Stimulated activated effector memory CD8-positive, alpha-beta T cell treated with anti-CD3 and anti-CD28 coated beads, Interleukin-12 subunit alpha, Interleukin-12 subunit beta, amount 100 ng/mL, for 72 hours (primary cell): Measurements from ENCODE around the gene SMOC1.

ENCODE experiments used
- ATAC-seq: fragments of 150-1000 bp; cut with Tn5 transposase; 2 replicates; pipeline ENCODE4 v1.10.0; 2021
- DNase-seq, 2 donors: peaks; one replicate each; pipeline ENCODE4 v3.0.0; 2021 to 2022; ENCODE audit warnings: low spot score in 2 of 2
- H3K27ac Mint-ChIP-seq: one replicate; pipeline ENCODE4 v1.8.0; 2022; ENCODE audit warnings: mild to moderate bottlenecking, mixed read lengths
- H3K36me3 Mint-ChIP-seq: one replicate; pipeline ENCODE4 v1.8.0; 2022; ENCODE audit warnings: mild to moderate bottlenecking, mixed read lengths
- H3K4me1 Mint-ChIP-seq: one replicate; pipeline ENCODE4 v1.8.0; 2022; ENCODE audit warnings: mixed read lengths
- H3K4me3 Mint-ChIP-seq: one replicate; pipeline ENCODE4 v1.8.0; 2022; ENCODE audit warnings: mild to moderate bottlenecking, mixed read lengths
- H3K9me3 Mint-ChIP-seq: one replicate; pipeline ENCODE4 v1.8.0; 2022; ENCODE audit warnings: mixed read lengths

Gene SMOC1

DNA sequence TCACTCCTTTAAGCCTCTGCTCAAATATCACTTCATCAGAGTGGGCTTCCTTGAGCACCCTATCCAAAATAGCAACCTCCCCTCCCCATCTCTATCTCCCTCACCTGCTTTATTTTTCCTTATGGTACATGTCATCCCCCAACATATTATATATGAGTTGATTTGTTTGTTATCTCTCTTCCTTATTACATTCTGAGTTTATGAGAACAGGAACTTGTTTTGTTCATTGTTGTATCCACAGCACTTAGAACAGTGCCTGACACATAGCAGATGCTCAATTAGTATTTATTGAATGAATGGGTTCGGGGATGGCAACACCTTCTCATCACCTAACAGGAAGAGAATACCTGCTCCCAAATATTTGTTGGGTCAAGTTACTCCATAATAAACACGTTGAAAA, 24.6 kb upstream of the SMOC1 start:
- DNase-seq: no peak
- H3K36me3 Mint-ChIP-seq: no peaks in the 10 kb centered on the region
- no peaks in the 10 kb centered on the region for H3K9me3 Mint-ChIP-seq
- no peak overlapping the region for H3K4me3 Mint-ChIP-seq
- no peak for ATAC-seq
- H3K27ac Mint-ChIP-seq: no peak overlapping the region
- no peaks in the 10 kb centered on the region for H3K4me1 Mint-ChIP-seq

DNA sequence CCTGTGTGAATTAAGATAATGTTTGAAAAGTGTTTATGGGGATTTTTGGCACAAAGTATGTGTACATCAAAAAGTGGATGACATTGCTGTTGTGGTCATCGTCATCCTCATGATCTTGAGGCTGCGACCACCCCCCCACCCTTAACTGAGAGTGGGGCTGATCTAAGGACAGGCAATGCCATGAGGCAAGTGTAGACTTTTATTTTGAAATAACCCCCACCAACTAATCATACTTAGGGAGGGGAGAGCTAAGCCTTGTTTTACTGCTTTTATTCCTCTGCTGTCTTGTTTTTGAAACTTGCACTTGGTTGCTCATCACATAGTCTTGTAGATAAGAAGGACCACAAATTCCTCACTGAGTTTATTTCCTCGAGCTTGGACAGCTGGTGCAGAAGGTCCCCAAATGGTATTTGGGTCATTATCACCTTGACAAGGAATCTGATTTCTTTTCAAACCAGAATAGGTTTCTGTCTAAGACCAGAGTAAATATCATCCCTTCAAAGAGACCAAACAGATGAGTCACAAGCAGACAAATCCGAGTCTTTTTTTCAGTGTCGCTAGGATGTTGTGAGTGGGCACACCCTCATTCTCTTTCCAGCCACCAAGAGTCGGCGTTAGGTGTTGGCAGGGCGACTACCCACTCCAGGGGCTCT, 23.9 kb upstream of the SMOC1 start:
- no peaks in the 10 kb centered on the region for H3K36me3 Mint-ChIP-seq
- no peaks in the 10 kb centered on the region for H3K4me1 Mint-ChIP-seq
- DNase-seq (no peak), ATAC-seq (no peak)
- H3K4me3 Mint-ChIP-seq: no peak overlapping the region
- H3K27ac Mint-ChIP-seq: no peak overlapping the region
- no peaks in the 10 kb centered on the region for H3K9me3 Mint-ChIP-seq

DNA sequence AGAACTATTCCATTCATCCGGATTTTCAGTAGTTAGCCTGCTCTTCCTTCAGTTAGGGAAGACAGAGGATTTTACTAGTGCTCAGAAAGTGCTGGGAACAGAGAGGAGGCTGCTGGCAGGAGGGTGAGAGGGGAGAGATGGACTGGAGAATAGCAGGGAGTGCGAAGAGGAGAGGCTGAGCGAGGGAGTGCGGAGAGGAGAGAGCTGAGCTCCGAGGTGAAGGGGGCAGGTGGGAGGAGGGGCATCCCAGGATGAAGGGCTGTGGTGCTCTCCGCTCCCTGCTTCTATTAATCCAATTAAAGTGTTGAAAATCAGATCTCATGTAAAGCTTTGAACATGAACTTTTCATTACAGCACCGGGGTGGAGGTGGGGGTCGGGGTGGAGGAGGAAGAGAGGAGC, 20.4 kb upstream of the SMOC1 start:
- no peak overlapping the region for H3K4me3 Mint-ChIP-seq
- no peak overlapping the region for H3K27ac Mint-ChIP-seq
- no peaks in the 10 kb centered on the region for H3K36me3 Mint-ChIP-seq
- no peak for DNase-seq
- no peaks in the 10 kb centered on the region for H3K9me3 Mint-ChIP-seq
- ATAC-seq: no peak
- no peaks in the 10 kb centered on the region for H3K4me1 Mint-ChIP-seq

DNA sequence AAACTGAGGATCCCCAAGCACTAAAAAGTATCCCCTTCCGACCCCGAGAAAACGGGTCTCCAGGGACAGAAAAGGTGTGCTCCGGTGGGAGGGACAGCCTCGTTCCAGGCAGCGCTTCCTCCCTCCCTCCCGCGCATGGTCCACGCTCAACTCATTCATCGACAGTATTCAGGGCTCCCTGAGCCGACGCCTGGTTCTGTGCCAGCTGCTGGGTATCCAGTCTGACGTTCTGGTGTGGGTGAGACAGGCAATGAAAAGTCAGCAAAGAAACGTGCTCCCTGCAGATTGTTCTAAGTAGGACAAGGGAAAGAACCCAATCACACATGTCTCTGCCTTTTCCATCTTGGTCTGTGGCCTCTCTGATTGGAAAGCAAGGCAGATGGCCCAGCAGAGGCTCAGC, 19.6 kb upstream of the SMOC1 start:
- Mint-ChIP-seq H3K36me3 (no peaks in the 10 kb centered on the region), H3K4me3 (no peak overlapping the region), H3K9me3 (peaks cover 5% of the 10 kb centered on the region), H3K4me1 (no peaks in the 10 kb centered on the region), H3K27ac (no peak overlapping the region)
- DNase-seq (no peak), ATAC-seq (no peak)

DNA sequence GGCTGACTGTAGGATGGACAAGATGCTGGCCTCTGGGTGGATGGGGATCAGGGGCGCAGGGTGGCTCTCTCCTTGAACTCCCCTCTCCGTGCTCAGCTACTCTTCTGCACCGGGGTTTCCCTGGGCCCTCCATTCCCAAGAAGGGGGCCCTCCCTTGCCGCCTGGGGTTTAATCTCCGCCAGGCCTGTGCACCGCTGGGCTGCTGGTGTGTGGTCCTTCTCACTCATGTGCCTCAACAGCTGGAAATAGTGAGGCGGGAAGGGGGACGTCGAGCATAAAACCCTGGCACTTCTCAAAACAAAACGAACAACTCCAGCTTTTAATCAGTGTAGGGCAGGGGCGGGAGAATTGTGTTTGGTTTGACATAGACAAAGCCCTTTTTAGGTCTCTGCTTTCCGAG, 19.0 kb upstream of the SMOC1 start:
- ATAC-seq (no peak), DNase-seq (no peak)
- Mint-ChIP-seq H3K9me3 (peaks cover 6% of the 10 kb centered on the region), H3K36me3 (no peaks in the 10 kb centered on the region), H3K4me1 (no peaks in the 10 kb centered on the region), H3K4me3 (no peak overlapping the region), H3K27ac (no peak overlapping the region)

DNA sequence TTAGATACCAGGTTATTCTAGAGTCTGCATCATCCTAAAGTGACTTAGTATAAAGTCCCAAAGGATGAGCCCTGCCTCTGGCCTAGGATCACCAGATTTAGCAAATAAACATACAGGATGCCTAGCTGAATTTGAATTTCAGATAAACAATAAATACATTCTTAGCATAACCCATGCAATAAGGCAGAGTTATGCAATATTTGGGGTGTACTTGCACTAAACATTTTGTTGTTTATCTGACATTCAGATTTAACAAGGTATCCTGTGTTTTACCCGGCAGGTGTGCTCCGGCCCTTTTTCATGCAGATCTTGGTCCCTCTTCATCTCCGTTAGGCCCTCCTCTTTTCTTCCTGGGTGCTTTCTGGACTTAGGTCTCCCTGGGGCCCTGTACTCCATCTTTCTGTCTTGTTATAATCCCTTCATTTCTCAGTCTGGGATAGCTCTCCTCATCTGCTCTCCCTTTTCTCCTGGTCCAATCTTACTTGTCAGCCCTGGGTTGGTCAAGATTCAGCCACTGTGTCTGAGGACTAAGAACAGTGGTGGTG, 18.1 kb upstream of the SMOC1 start:
- Mint-ChIP-seq H3K9me3 (peaks cover 6% of the 10 kb centered on the region), H3K27ac (no peak overlapping the region), H3K36me3 (no peaks in the 10 kb centered on the region), H3K4me3 (no peak overlapping the region), H3K4me1 (no peaks in the 10 kb centered on the region)
- DNase-seq (no peak), ATAC-seq (no peak)

DNA sequence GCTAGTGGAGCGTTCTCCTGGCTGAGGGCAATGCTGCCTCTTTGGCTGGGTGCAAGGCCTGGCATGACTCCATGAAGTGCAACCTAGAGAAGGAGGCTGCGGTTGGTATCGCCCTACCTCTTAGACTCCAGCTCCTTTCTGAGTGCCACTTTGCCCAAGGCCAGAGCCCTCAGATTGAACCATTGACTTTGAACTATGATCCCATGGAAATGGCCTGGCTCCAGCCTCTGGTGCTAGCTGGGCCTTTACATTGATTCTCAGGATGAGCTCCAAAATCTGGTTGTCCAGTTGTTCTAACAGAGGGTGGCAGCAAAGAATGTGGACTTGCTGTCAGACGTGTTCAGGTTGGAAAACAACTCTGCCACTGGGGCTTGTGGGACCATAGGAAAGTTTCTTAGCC, 16.1 kb upstream of the SMOC1 start:
- no peaks in the 10 kb centered on the region for H3K36me3 Mint-ChIP-seq
- H3K4me3 Mint-ChIP-seq: no peak overlapping the region
- no peaks in the 10 kb centered on the region for H3K4me1 Mint-ChIP-seq
- no peak overlapping the region for H3K27ac Mint-ChIP-seq
- no peak for DNase-seq
- no peak for ATAC-seq
- peaks cover 6% of the 10 kb centered on the region for H3K9me3 Mint-ChIP-seq

DNA sequence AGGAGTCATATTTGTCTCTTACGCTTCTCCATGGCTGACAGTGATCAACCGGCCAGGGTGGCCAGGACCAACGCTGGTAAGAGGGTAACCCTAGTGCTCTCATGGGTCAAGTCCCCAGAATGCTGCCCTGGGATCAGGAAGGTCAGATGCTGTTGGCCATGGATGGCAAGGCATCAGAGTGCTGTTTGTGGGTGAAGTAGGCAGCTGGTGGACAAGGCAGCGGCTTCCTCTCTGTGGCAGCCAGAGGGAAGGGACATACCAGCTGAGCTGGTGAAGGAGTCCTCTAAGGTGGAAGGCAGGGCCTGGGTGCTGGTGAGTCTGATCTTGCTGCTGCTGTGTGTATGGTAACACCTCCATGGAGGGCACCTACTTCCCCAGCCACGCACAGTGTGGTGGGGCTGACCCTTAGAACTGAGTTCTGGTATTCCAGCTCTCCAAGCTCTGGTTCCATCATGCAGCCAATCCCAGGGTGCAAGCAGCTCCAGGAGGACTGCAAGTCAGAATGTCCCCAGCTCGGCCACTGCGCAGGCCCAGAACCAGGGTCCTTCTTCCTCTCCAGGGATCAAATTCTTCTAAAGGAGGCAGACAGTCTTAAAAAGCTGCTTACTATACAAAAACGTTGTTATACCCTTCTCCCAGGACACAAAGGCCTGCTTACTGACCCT, 13.4 kb upstream of the SMOC1 start:
- Mint-ChIP-seq H3K27ac (no peak overlapping the region), H3K36me3 (no peaks in the 10 kb centered on the region), H3K4me1 (no peaks in the 10 kb centered on the region), H3K4me3 (no peak overlapping the region), H3K9me3 (peaks cover 6% of the 10 kb centered on the region)
- no peak for DNase-seq
- ATAC-seq: no peak

DNA sequence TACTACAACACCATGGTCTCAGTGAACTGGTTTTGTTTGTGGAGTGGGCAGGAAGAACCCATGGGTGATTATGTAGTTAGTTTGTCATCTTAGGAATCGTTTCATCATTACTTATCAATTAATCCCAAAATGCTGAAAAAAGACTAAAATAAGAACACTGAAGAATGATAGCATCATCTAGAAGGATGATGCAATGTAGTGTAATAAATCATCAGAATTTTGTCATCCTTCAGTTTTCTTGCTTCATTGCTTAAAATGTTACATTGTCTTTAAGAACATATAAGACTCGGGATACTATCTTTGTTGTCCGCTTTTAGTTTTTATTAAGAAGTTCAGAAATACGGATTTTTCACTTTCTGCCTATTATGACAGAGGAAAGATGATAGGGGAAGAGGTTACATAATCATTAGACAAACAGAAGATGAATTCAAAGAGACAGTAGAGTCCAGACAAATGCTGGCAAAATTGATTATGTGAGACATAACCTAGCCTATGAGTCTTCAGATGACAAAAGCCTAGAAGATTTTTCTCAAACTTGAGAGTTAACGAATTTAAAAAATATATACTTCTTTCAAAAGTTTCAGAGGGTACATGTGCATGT, 10.8 kb upstream of the SMOC1 start:
- Mint-ChIP-seq H3K27ac (no peak overlapping the region), H3K4me1 (no peaks in the 10 kb centered on the region), H3K36me3 (no peaks in the 10 kb centered on the region), H3K9me3 (peaks cover 6% of the 10 kb centered on the region), H3K4me3 (no peak overlapping the region)
- ATAC-seq: no peak
- DNase-seq: no peak

DNA sequence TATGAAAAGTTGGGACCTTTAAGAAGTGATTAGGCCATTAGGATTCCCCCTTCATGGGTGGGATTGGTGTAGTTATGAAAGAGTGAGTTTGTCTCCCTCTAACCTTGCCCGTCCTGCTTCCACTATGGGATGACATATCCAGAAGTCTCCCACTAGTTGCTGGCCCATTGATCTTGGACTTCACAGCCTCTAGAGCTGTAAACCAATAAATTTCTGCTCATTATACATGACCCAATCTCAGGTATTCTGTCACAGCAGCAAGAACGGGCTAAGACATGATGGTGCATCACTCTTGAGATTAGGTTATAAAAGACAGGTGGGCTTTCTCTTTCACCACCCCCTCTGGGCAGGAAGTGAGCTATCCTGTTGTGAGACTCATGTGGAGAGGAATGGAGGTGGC, 8.6 kb upstream of the SMOC1 start:
- H3K4me3 Mint-ChIP-seq: no peak overlapping the region
- DNase-seq (no peak), ATAC-seq (no peak)
- no peaks in the 10 kb centered on the region for H3K36me3 Mint-ChIP-seq
- H3K4me1 Mint-ChIP-seq: no peaks in the 10 kb centered on the region
- H3K9me3 Mint-ChIP-seq: no peaks in the 10 kb centered on the region
- H3K27ac Mint-ChIP-seq: no peak overlapping the region

DNA sequence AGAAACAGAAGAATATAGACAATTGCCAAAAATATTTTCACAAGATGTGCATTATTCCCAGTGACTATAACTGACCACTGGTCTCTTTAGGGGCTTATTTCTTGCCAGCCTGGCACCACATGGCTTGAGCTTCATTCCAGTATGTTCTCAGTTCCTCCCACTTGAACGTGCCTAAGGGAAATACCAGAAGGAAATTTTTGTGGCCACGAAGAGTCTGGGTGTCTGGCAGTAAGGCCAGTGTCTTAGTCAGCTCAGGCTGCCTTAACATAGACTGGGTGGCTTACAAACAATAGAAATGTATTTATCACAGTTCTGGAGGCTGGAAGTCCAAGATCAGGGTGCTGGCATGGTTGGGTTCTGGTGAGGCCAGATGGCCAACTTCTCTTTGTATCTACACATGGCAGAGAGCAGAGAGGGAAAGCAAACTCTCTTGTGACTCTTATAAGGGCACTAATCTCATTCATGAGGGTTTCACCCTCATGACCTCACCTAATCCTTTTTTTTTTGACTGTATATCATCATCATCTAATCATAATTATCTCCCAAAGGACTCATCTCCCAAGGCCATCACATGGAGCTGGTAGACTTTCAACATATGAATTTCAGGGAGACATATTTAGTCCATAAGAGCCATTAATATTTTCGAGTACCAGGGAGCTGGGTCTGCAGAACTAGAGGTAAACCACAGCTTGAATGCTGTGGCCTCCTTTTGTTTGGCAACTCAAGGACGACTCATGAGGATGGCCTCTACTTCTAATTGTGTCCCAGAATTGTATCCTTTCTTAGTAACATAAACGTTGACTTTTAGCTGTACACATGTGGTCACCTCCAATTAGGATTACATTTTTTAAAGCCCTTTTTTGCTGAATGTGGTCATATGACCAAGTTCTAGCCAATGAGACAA, 5.1 kb upstream of the SMOC1 start:
- ATAC-seq (no peak), DNase-seq (no peak)
- Mint-ChIP-seq H3K36me3 (no peaks in the 10 kb centered on the region), H3K4me1 (peaks cover 7% of the 10 kb centered on the region), H3K4me3 (no peak overlapping the region), H3K9me3 (no peaks in the 10 kb centered on the region), H3K27ac (no peak overlapping the region)

DNA sequence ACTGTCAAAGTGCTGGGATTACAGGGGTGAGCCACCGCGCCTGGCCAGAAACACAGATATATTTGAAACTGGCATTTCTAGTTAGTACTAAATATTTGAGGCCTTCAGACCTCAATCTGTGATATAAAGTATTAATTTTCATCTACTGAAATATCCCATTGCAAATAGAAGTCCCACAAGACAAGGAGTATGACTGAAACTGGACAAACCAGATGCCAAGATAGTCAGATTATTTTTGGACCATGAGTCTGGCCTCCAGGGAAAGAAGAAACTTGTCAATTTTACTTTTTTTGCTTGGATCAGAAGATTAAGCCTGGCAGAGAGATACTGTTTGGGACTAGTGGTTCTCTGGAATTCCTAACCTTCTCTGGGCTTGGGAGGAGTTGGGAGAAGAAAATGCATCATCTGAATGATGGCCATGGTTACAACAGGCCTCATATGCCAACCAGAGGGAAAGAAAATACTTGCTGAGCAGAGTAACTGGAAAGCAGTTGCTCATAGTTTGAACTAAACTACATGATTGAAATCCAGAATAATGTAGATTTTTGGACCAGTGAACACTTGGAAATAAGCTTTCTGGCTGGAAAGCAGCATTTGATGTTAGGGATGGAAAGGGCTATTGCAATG, 2.9 kb upstream of the SMOC1 start:
- Mint-ChIP-seq H3K27ac (no peak overlapping the region), H3K9me3 (no peaks in the 10 kb centered on the region), H3K4me1 (peaks cover 7% of the 10 kb centered on the region), H3K36me3 (no peaks in the 10 kb centered on the region), H3K4me3 (no peak overlapping the region)
- ATAC-seq (no peak), DNase-seq (no peak)

DNA sequence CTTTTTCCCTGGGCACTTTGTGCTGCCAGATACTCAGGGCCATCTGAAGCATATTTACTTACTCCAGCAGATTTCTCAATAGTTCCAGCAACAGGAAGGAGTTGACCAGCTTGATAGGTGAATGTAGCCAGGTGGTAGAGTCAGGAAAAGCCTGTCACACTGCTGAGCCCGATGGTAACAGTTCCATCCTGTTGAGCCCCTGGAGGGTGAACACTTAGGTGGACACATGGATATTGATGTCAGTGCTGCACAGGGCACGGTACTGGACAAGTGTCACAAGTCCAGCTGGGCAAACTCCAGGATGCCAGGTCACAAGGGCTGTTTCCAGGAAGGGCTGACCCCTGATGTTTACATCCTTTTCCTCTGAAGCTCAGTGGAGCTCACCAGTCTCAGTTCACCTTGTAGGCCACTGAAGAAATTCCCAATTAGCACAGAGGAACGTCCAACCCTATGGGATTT, 2.3 kb upstream of the SMOC1 start:
- H3K9me3 Mint-ChIP-seq: no peaks in the 10 kb centered on the region
- ATAC-seq (no peak), DNase-seq (no peak)
- H3K27ac Mint-ChIP-seq: no peak overlapping the region
- H3K4me1 Mint-ChIP-seq: peaks cover 7% of the 10 kb centered on the region
- H3K4me3 Mint-ChIP-seq: no peak overlapping the region
- no peaks in the 10 kb centered on the region for H3K36me3 Mint-ChIP-seq

DNA sequence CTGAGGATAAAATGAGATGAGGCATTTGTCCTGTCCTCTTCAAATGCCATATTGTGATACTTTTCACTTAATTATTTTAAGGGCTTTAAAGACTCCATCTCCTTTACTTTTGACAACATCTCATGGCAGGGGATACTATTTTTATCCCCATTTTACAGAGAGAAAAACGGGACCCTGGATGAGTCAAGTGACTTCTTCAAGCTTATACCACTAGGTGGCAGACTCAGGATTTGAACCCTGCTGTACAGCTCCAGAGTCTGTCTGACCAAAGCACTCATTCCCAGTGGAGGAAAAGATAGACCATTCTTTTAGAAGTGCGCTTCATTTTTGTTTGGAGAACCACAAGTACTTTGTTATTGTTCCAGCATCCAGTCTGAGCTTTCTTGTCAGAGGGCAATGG, 1.7 kb upstream of the SMOC1 start:
- H3K27ac Mint-ChIP-seq: no peak overlapping the region
- peaks cover 7% of the 10 kb centered on the region for H3K4me1 Mint-ChIP-seq
- no peaks in the 10 kb centered on the region for H3K9me3 Mint-ChIP-seq
- DNase-seq (no peak), ATAC-seq (no peak)
- no peak overlapping the region for H3K4me3 Mint-ChIP-seq
- H3K36me3 Mint-ChIP-seq: no peaks in the 10 kb centered on the region

DNA sequence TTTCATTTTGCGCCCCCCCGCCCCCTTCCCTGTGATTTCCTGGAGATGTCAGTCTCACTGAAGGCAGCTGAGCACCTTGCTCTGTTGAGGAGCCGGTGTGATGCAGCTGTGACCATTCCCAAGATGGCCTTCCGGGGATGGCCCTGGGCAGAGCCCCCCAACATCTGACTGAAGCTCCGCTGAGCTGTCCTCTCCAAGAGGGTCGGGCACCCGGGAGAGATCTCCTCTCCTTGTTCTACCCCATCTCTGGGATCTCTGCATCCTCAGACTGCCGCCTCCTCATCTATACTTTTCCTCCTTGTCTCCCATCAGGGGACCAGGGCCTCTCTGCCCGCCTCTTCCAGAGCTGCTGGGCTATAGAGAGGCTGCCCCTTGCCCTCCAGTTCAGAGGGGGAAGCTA, 965 bp upstream of the SMOC1 start:
- Mint-ChIP-seq H3K36me3 (no peaks in the 10 kb centered on the region), H3K4me3 (no peak overlapping the region), H3K27ac (no peak overlapping the region), H3K4me1 (peaks cover 7% of the 10 kb centered on the region), H3K9me3 (no peaks in the 10 kb centered on the region)
- DNase-seq (no peak), ATAC-seq (peak; percentile 25)
